HK-2 (cell line): ENCODE data around the gene DNAI7.

Experiments
- DNase-seq: peaks from one replicate; pipeline ENCODE4 v3.0.0-alpha.2; 2018; ENCODE audit not compliant: unreplicated experiment

Gene DNAI7

GRCh38 chr12:25184132-25184531 is 10.8 kb downstream of the DNAI7 start:
- no peak for DNase-seq

GRCh38 chr12:25182765-25183164 is 12.2 kb downstream of the DNAI7 start:
- no peak for DNase-seq

- DNase-seq = no peak
Observed at GRCh38 chr12:25162866-25163265, 32.1 kb downstream of the DNAI7 start.

- DNase-seq = no peak
Observed at GRCh38 chr12:25156061-25156460, 38.9 kb downstream of the DNAI7 start.

GRCh38 chr12:25155022-25155576 is 39.9 kb downstream of the DNAI7 start:
- no peak for DNase-seq

GRCh38 chr12:25152055-25152454 is 42.9 kb downstream of the DNAI7 start:
- DNase-seq = no peak

GRCh38 chr12:25151476-25151875 is 43.5 kb downstream of the DNAI7 start:
- DNase-seq = peak; percentile 57

- no peak for DNase-seq
Observed at GRCh38 chr12:25146686-25147085, 48.3 kb downstream of the DNAI7 start.

- no peak for DNase-seq
Observed at GRCh38 chr12:25135531-25136154, 59.3 kb downstream of the DNAI7 start.

- no peak for DNase-seq
Observed at GRCh38 chr12:25131270-25131669, 63.7 kb downstream of the DNAI7 start.

GRCh38 chr12:25130741-25131188 is 64.2 kb downstream of the DNAI7 start:
- no peak for DNase-seq

- no peak for DNase-seq
Observed at GRCh38 chr12:25126746-25127145, 68.2 kb downstream of the DNAI7 start.

GRCh38 chr12:25126101-25126500 is 68.9 kb downstream of the DNAI7 start:
- DNase-seq = no peak

- DNase-seq = no peak
Observed at GRCh38 chr12:25124493-25124892, 70.5 kb downstream of the DNAI7 start.

GRCh38 chr12:25123126-25123525 is 71.8 kb downstream of the DNAI7 start:
- no peak for DNase-seq

- no peak for DNase-seq
Observed at GRCh38 chr12:25121916-25122315, 73.0 kb downstream of the DNAI7 start.

GRCh38 chr12:25121110-25121509 is 73.8 kb downstream of the DNAI7 start:
- no peak for DNase-seq

GRCh38 chr12:25119020-25119419 is 75.9 kb downstream of the DNAI7 start:
- no peak for DNase-seq

GRCh38 chr12:25115677-25116076 is 79.3 kb downstream of the DNAI7 start:
- DNase-seq = no peak

GRCh38 chr12:25113651-25114050 is 81.3 kb downstream of the DNAI7 start:
- no peak for DNase-seq

GRCh38 chr12:25110260-25110659 is 84.7 kb downstream of the DNAI7 start:
- no peak for DNase-seq

GRCh38 chr12:25107920-25108319 is 87.0 kb downstream of the DNAI7 start:
- DNase-seq = no peak

GRCh38 chr12:25106818-25107217 is 88.1 kb downstream of the DNAI7 start:
- DNase-seq = no peak

- DNase-seq = no peak
Observed at GRCh38 chr12:25102402-25102801, 92.6 kb downstream of the DNAI7 start.
